Measurements from ENCODE around the gene PTPN2. TPM values are rescaled to one million over a fixed set of nuclear protein-coding genes. Genes with fewer than 3 reads are reported as not detected.

The PTPN2 gene
- total RNA-seq, 2 donors from 2014 or later: 22.7 to 34.2 TPM

DNA sequence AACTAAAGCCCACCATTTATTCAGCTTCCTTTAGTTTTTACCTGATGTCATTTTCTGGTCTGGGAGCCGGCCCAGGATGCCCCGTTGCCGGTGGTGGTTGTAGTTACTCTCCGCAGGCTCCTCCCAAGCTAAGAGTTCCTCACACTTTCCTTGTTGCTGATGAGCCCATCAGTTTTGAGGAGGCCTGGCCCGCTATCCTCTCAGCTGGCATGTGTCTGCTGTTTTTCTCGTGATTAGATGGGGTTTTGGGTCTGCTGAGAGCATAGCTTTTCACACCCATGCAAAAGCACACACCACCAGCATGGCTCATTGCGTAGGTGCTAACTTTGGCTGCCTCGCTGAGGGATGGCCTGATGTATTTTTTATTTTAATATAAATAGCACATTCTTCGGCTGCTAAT lies 109.1 kb downstream of the PTPN2 start:
- TF ChIP-seq, protein P1, sequence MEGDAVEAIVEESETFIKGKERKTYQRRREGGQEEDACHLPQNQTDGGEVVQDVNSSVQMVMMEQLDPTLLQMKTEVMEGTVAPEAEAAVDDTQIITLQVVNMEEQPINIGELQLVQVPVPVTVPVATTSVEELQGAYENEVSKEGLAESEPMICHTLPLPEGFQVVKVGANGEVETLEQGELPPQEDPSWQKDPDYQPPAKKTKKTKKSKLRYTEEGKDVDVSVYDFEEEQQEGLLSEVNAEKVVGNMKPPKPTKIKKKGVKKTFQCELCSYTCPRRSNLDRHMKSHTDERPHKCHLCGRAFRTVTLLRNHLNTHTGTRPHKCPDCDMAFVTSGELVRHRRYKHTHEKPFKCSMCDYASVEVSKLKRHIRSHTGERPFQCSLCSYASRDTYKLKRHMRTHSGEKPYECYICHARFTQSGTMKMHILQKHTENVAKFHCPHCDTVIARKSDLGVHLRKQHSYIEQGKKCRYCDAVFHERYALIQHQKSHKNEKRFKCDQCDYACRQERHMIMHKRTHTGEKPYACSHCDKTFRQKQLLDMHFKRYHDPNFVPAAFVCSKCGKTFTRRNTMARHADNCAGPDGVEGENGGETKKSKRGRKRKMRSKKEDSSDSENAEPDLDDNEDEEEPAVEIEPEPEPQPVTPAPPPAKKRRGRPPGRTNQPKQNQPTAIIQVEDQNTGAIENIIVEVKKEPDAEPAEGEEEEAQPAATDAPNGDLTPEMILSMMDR (IDR thresholded peaks at IDR 0.05): no peak
- TF ChIP-seq POLR2A (IDR thresholded peaks at IDR 0.05): no peak
- intact Hi-C loops (cut with DNase I): no loop called here
- ATAC-seq: no peak
- no peaks in the 10 kb centered on the region for H3K4me1 ChIP-seq
- no peaks in the 10 kb centered on the region for H3K36me3 ChIP-seq (replicated peaks in 1 of 2; ENCODE audit: insufficient read depth in 1 of 2, low read depth in 2 of 2)
- H3K4me3 ChIP-seq: no peak overlapping the region
- DNase-seq: no peak
- H3K27ac ChIP-seq: no peak overlapping the region
- no peaks in the 10 kb centered on the region for H3K27me3 ChIP-seq
- H3K9me3 ChIP-seq: no peaks in the 10 kb centered on the region
- WGBS, 2 donors: 72 to 82% methylated on average over 9 of the region's 9 CpGs

DNA sequence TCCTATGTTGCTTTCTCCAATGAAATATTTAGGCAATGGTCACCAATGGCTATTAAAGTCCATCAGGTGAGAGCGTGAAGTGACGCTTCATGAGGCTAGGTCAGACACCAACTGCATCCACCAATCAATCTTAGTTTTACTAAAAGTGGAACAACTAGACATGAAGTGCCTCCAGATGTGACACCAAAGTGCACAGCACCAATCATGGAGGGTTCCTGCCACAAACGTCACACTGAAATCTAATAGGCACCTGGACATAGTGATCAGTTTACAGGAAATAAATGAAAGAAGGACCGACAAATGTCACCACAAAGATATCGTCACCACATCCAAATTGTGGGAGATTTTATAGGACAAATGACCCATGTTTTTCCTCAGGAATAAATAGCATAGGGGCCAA lies 110.7 kb downstream of the PTPN2 start:
- Histone ChIP-seq H3K27ac (no peak overlapping the region), H3K27me3 (no peaks in the 10 kb centered on the region), H3K36me3 (replicated peaks in 1 of 2; ENCODE audit: insufficient read depth in 1 of 2, low read depth in 2 of 2) (no peaks in the 10 kb centered on the region), H3K9me3 (no peaks in the 10 kb centered on the region), H3K4me1 (no peaks in the 10 kb centered on the region), H3K4me3 (no peak overlapping the region)
- ATAC-seq (no peak), DNase-seq (no peak)
- intact Hi-C loops (cut with DNase I): no loop called here
- no peak for TF ChIP-seq POLR2A (IDR thresholded peaks at IDR 0.05)
- TF ChIP-seq, protein P1 (IDR thresholded peaks at IDR 0.05): no peak
- 83 to 85% methylated on average over 5 of the region's 5 CpGs for WGBS, 2 donors

DNA sequence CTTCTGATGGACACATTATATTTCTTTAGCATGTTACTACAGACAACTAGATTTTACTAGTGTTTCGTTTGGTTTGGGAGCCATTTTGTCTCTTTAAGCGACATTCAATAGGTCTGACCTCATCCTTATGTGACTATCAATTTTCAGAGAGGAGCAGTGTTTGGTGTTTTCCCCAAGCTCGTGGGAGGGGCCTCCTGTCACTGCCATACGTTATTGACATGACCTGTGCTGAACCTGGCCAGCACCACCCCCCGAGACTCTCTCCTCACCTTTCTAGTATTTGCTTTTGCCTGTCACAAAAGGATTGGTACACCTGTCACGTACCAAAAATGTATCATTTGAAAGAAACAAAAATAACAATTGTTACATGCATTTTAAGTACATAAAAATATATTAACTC lies 111.9 kb downstream of the PTPN2 start:
- Histone ChIP-seq H3K4me3 (no peak overlapping the region), H3K4me1 (no peaks in the 10 kb centered on the region), H3K27ac (no peak overlapping the region), H3K27me3 (no peaks in the 10 kb centered on the region), H3K9me3 (no peaks in the 10 kb centered on the region), H3K36me3 (replicated peaks in 1 of 2; ENCODE audit: insufficient read depth in 1 of 2, low read depth in 2 of 2) (no peaks in the 10 kb centered on the region)
- TF ChIP-seq, protein P1 (IDR thresholded peaks at IDR 0.05): no peak
- intact Hi-C loops (cut with DNase I): no loop called here
- no peak for ATAC-seq
- WGBS, 2 donors: 56 to 67% methylated on average over 6 of the region's 6 CpGs
- DNase-seq: no peak

DNA sequence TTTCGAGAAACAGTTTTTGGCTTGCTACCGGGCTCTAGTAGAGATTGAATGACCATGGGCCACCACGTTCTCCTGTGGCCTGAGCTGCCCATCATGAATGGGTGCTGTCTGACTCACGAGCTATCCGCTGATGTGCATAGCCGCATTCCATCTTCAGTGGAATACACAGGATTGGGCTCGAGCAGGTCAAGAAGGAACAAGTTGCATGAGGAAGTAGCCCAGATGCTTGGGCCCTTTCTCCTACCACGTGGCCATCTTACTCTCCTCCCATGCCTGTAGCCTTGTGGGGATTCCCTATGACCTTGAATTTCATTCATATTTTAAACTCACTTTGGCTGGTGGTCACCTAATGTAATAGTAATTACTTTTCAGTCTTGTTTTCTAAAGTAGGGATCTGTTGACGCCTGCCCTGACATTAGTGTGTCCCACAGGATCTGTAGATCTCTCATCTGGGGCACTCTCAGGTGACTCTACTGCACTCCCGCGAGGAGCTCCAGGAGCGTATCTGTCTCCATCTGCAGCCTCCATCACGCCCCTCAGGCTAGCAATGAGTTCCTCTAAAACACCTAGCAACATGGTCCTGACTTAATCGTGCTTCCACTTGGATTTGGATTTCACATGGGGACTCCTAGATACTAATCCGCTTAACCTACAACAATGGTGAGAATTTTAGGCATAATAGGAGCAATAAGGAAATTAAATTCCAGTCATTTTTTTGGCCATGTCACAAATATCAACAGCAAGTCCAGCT lies 113.4 kb downstream of the PTPN2 start:
- Histone ChIP-seq H3K27me3 (no peaks in the 10 kb centered on the region), H3K4me1 (no peaks in the 10 kb centered on the region), H3K4me3 (no peak overlapping the region), H3K27ac (no peak overlapping the region), H3K36me3 (replicated peaks in 1 of 2; ENCODE audit: insufficient read depth in 1 of 2, low read depth in 2 of 2) (no peaks in the 10 kb centered on the region), H3K9me3 (no peaks in the 10 kb centered on the region)
- TF ChIP-seq, protein P1 (IDR thresholded peaks at IDR 0.05): no peak
- TF ChIP-seq POLR2A (IDR thresholded peaks at IDR 0.05): no peak
- no peak for ATAC-seq
- WGBS, 2 donors: 80 to 83% methylated on average over 15 of the region's 15 CpGs
- no peak for DNase-seq
- intact Hi-C loops (cut with DNase I): no loop called here
